Keratinocyte (primary cell): Measurements from ENCODE around the gene ITGA11.

Source experiments
- EZH2 ChIP-seq: IDR thresholded peaks from one replicate; pipeline ENCODE4 v1.6.1; 2012; ENCODE audit warnings: inconsistent platforms, mild to moderate bottlenecking, low read length, moderate library complexity
- TF ChIP-seq, protein P1 (sequence below), 3 experiments: IDR thresholded peaks in 1 of 3; conservative IDR thresholded peaks in 1 of 3; optimal IDR thresholded peaks in 1 of 3; 2 replicates in 2 of 3; 3 replicates in 1 of 3; pipeline versions ENCODE3 to v1.5.1; 2011; ENCODE audit warnings: low read length in 3 of 3, mild to moderate bottlenecking in 3 of 3, moderate library complexity in 2 of 3, control low read depth in 1 of 3, inconsistent platforms in 1 of 3; ENCODE audit not compliant: insufficient read depth in 2 of 3; ENCODE audit errors: extremely low read depth in 1 of 3

DNA sequence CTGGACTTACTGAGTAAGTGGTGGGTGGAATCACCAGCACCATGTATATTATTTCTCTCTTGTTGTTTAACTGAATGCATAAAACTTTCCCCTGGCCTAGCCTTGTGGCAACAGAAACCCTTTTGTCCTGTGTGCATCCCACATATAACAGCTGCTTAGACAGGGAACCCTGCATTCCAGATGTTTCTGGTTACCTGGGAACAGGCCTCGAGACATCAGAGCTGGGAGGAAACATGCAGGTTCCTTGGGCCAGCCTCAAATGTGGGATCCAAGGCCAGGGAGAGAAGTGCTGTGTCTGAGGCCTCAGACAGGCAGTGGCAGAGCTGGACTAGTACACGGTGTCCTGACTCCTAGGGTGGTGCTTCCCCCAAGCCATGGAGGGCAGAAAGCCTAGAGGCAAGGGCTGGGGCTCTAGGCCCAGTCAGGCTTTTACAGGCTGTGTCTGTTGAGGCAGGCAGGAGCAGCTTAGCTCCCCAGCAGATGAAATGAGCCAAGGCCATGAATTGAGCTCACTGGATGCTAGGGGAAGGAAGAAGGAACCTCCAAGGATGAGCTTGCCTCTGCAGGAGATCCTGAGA lies 57.7 kb downstream of the ITGA11 start:
- TF ChIP-seq, protein P1, sequence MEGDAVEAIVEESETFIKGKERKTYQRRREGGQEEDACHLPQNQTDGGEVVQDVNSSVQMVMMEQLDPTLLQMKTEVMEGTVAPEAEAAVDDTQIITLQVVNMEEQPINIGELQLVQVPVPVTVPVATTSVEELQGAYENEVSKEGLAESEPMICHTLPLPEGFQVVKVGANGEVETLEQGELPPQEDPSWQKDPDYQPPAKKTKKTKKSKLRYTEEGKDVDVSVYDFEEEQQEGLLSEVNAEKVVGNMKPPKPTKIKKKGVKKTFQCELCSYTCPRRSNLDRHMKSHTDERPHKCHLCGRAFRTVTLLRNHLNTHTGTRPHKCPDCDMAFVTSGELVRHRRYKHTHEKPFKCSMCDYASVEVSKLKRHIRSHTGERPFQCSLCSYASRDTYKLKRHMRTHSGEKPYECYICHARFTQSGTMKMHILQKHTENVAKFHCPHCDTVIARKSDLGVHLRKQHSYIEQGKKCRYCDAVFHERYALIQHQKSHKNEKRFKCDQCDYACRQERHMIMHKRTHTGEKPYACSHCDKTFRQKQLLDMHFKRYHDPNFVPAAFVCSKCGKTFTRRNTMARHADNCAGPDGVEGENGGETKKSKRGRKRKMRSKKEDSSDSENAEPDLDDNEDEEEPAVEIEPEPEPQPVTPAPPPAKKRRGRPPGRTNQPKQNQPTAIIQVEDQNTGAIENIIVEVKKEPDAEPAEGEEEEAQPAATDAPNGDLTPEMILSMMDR (optimal IDR thresholded peaks at IDR 0.05 in 1 of 3, IDR thresholded peaks at IDR 0.05 in 1 of 3, conservative IDR thresholded peaks at IDR 0.05 in 1 of 3; ENCODE audit: extremely low read depth in 1 of 3, insufficient read depth in 2 of 3, low read length in 3 of 3): no peak
- TF ChIP-seq EZH2: no peak
